Stomach (tissue), 9 donors: Measurements from ENCODE around the gene TMOD1. TPM values are rescaled to one million over a fixed set of nuclear protein-coding genes. Genes with fewer than 3 reads are reported as not detected.

Experiments used
- DNase-seq, 2 donors: peaks; one replicate each; pipeline versions ENCODE4 v3.0.0 to v3.0.0-alpha.2; 2013 to 2019
- H3K27ac ChIP-seq, 5 donors: fragments of 200-600 bp in 4 of 5; sonication (generic) in 4 of 5; one replicate each; pipeline ENCODE4 v1.5.1; 2013 to 2019; ENCODE audit warnings: mild to moderate bottlenecking in 1 of 5, moderate library complexity in 1 of 5
- H3K27me3 ChIP-seq, 3 donors: fragments of 200-600 bp; sonication (generic); one replicate each; pipeline ENCODE4 v1.5.1; 2017 to 2019; ENCODE audit warnings: mixed run types in 1 of 3
- H3K36me3 ChIP-seq, 4 donors: fragments of 200-600 bp; sonication (generic); 1 replicate in 3 of 4; 2 replicates in 1 of 4; pipeline ENCODE4 v1.5.1; 2016 to 2019
- H3K4me1 ChIP-seq, 4 donors: fragments of 200-600 bp; sonication (generic); one replicate each; pipeline ENCODE4 v1.5.1; 2016 to 2019
- H3K4me3 ChIP-seq, 4 donors: fragments of 200-600 bp; sonication (generic) in 3 of 4; one replicate each; pipeline ENCODE4 v1.5.1; 2016 to 2019; ENCODE audit warnings: mild to moderate bottlenecking in 1 of 4
- H3K9me3 ChIP-seq, 4 donors: fragments of 200-600 bp; sonication (generic); one replicate each; pipeline ENCODE4 v1.5.1; 2016 to 2019
- CTCF ChIP-seq, 7 experiments: fragments of 450-650 bp in 4 of 7; fragments of 200-600 bp in 3 of 7; sonication (generic) in 3 of 7; IDR thresholded peaks; one replicate each; pipeline ENCODE4 v1.5.1; 2016 to 2019; ENCODE audit warnings: antibody characterized with exemption in 7 of 7, control low read depth in 2 of 7, mild to moderate bottlenecking in 1 of 7
- EP300 ChIP-seq: sonication (generic); formaldehyde crosslinking; IDR thresholded peaks from one replicate; pipeline ENCODE4 v1.6.1; 2017; ENCODE audit warnings: antibody characterized with exemption
- POLR2A ChIP-seq, 4 donors: fragments of 450-650 bp; IDR thresholded peaks; one replicate each; pipeline ENCODE4 v1.6.1; 2016; ENCODE audit warnings: antibody characterized with exemption in 4 of 4, control low read depth in 2 of 4, mild to moderate bottlenecking in 1 of 4, moderate library complexity in 1 of 4
- POLR2AphosphoS5 ChIP-seq, 3 donors: sonication (generic); formaldehyde crosslinking; IDR thresholded peaks; one replicate each; pipeline ENCODE4 v1.6.1; 2016; ENCODE audit warnings: antibody characterized with exemption in 3 of 3
- WGBS, 5 donors: extraction: QIAGEN DNeasy Blood & Tissue Kit in 3 of 5; methylation state at CpG; one replicate each; pipeline versions ENCODE4 v1.1.5 to v1.1.7; 2013 to 2018; 5-methylcytosine and 5-hydroxymethylcytosine counted together
- intact Hi-C: fragments of 100-400 bp; cut with DNase I; formaldehyde crosslinking; loops from one replicate; pipeline ENCODE4 v1.15.1; 2023; ENCODE audit warnings: low total_unique reads
- polyA plus RNA-seq, 3 donors: library from polyadenylated mRNA; stranded (reverse); fragments of 200-250 nt; gene quantifications; one replicate each; pipeline ENCODE4 v1.2.3, GENCODE V29; 2013
- total RNA-seq, 5 donors: library from RNA; depleted of rRNA; stranded (reverse); fragments of >200 nt; gene quantifications; one replicate each; pipeline versions ENCODE4 v1.1.0 to v1.2.3, GENCODE V29; 2014 to 2016
- donor health status: healthy with polysubstance abuse.
- donor health status: Bipolar disorder and iron deficiency.
- donor health status: healthy.

Gene TMOD1
- total and polyA plus RNA-seq, 8 donors = 4.6 to 34.8 (median 11.2) TPM

GRCh38 chr9:97534961-97535594 is 33.6 kb downstream of the TMOD1 start:
- peaks cover 0 to 19% (median 6%) of the 10 kb centered on the region in 4 donors for H3K36me3 ChIP-seq
- WGBS, 5 donors = 89 to 97% (median 94%) methylated on average over 10 of the region's 10 CpGs
- no peaks in the 10 kb centered on the region for H3K27me3 ChIP-seq
- TF ChIP-seq EP300 = no peak
- TF ChIP-seq POLR2A (IDR thresholded peaks at IDR 0.05) = no peak
- TF ChIP-seq CTCF (IDR thresholded peaks at IDR 0.05) = no peak
- no peak for TF ChIP-seq POLR2AphosphoS5 (IDR thresholded peaks at IDR 0.05)
- H3K4me3 ChIP-seq = no peak overlapping the region
- DNase-seq = no peak
- no peak overlapping the region for H3K27ac ChIP-seq
- H3K4me1 ChIP-seq = peaks cover 0 to 21% (median 8%) of the 10 kb centered on the region in 4 donors
- intact Hi-C loops = no loop called here
- H3K9me3 ChIP-seq = peaks cover 0 to 6% (median 3%) of the 10 kb centered on the region in 4 donors

- peaks cover 0 to 20% (median 8%) of the 10 kb centered on the region in 4 donors for H3K4me1 ChIP-seq
- peaks cover 0 to 6% (median 3%) of the 10 kb centered on the region in 4 donors for H3K9me3 ChIP-seq
- no peak overlapping the region for H3K4me3 ChIP-seq
- TF ChIP-seq EP300 (no peak), POLR2A (IDR thresholded peaks at IDR 0.05) (no peak), CTCF (IDR thresholded peaks at IDR 0.05) (no peak)
- H3K27ac ChIP-seq = peak overlapping the region in 1 of 5 donors; percentile 42
- WGBS, 5 donors = 83 to 89% (median 87%) methylated on average over 5 of the region's 5 CpGs
- peaks cover 0 to 22% (median 6%) of the 10 kb centered on the region in 4 donors for H3K36me3 ChIP-seq
- no peak for DNase-seq
- intact Hi-C loops = no loop called here
- no peaks in the 10 kb centered on the region for H3K27me3 ChIP-seq
Measured at GRCh38 chr9:97535771-97536170, 34.3 kb downstream of the TMOD1 start.

GRCh38 chr9:97536480-97536879 is 35.0 kb downstream of the TMOD1 start:
- Histone ChIP-seq H3K27me3 (no peaks in the 10 kb centered on the region), H3K4me3 (no peak overlapping the region), H3K9me3 (peaks cover 0 to 6% (median 3%) of the 10 kb centered on the region in 4 donors), H3K36me3 (peaks cover 0 to 22% (median 6%) of the 10 kb centered on the region in 4 donors), H3K27ac (no peak overlapping the region), H3K4me1 (peaks cover 0 to 16% (median 9%) of the 10 kb centered on the region in 4 donors)
- no peak for DNase-seq
- TF ChIP-seq POLR2A (IDR thresholded peaks at IDR 0.05) (no peak), POLR2AphosphoS5 (IDR thresholded peaks at IDR 0.05) (no peak), EP300 (no peak), CTCF (IDR thresholded peaks at IDR 0.05) (no peak)
- WGBS, 5 donors = 71 to 84% (median 82%) methylated on average over 9 of the region's 9 CpGs
- intact Hi-C loops = no loop called here

GRCh38 chr9:97543561-97543960 is 42.1 kb downstream of the TMOD1 start:
- peaks cover 0 to 28% (median 22%) of the 10 kb centered on the region in 4 donors for H3K36me3 ChIP-seq
- peaks cover 0 to 12% (median 5%) of the 10 kb centered on the region in 4 donors for H3K4me1 ChIP-seq
- no peak for TF ChIP-seq CTCF (IDR thresholded peaks at IDR 0.05)
- intact Hi-C loops = no loop called here
- no peak overlapping the region for H3K27ac ChIP-seq
- H3K9me3 ChIP-seq = no peaks in the 10 kb centered on the region
- H3K4me3 ChIP-seq = no peak overlapping the region
- WGBS, 5 donors = 85 to 100% (median 96%) methylated on average over 1 of the region's 1 CpG
- H3K27me3 ChIP-seq = no peaks in the 10 kb centered on the region
- DNase-seq = no peak
